Measurements from ENCODE around the gene DDX41.

Gene DDX41

DNA sequence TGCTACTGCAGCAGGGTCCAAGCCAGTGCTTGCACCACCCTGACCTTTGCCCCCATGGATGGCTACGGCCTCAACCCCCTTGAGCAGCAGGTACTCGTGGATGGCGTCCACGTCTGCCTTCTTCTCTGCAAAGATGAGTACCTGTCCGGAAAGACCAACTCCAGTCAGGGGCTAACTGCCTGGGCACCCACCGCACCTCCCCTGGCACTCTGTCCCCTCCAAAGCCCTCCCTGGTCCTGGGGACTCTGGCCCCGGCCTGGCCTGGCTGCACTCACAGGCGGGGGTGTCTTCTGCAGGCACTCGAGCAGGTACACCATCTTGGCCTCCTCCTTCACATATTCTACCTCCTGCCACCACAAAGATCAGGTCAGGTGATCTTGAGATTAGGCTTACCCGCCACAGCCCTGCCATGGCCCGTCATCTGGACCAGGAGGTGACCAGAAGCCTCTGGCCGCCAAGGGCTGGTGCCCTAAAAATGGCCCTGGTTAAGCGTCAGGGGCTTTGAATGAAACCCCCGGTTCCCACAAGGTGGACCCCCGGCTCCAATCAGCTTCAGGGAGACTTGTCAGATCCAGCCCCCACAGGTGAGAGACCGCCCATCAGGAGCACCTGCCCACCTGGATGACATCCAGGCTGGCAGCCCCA, 3.9 kb downstream of the DDX41 start:
- no peak for DNase-seq (ENCODE audit: low read depth)

GRCh38 chr5:177511796-177512675, 4.7 kb downstream of the DDX41 start:
- DNase-seq (ENCODE audit: low read depth) = no peak

DNA sequence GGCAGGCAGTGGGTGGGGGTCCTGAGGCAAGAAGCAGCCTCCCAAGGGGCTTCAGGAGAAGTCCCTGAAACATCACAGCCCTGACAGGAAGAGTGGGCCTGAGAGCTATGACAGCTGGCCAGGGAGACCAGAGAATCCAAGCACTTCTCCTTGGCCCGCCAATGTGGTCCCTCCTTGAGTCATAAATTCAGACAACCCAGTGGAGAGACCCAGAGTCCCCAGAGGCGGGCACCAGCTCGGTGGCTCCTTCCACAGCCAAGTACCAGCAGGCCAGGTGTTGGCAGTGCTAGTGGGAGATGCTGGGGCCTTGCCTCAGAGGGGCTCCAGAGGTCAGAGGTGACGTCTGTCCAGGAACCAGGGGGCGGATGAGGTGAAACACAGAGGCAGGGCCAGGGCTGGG, 5.6 kb downstream of the DDX41 start:
- no peak for DNase-seq (ENCODE audit: low read depth)

GRCh38 chr5:177510567-177511053, 6.2 kb downstream of the DDX41 start:
- no peak for DNase-seq (ENCODE audit: low read depth)

- no peak for DNase-seq (ENCODE audit: low read depth)
Measured at GRCh38 chr5:177509991-177510566, 6.7 kb downstream of the DDX41 start.

DNA sequence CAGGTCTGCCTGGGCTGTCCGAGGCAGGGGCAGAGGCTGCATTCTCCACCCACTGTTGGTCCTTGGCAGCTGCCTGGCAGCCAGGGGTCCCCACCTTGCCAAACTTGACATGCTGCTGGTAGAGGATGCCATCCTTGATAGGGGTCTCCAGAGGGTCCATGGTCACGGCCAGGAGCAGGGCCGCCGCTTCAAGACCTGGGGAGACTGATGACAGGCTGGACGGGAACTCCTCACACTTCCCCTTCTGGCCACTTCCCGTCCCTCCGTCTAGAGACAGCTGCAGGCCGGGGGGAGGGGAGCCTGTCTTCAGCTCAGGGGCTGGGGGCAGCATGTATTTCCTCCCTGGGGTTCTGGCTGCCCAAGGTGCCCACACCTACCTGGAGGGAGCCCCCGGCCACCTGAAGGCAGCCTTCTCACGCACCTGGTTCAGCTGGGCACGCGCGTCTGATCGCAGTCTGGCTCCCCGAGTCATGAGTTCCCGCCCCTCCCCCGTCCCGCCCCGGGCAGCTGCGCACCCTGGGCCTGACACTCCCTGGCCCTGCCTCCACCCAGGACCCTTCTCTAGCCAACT, 7.3 kb downstream of the DDX41 start, which contains the start of gene DOK3:
TSS of gene DOK3 (minus strand) at position 446 of the 571 bp plus-strand sequence. CDS start at position 160, 286 bp downstream.
- no peak for DNase-seq (ENCODE audit: low read depth)

GRCh38 chr5:177508837-177509236, 7.9 kb downstream of the DDX41 start:
- DNase-seq (ENCODE audit: low read depth) = no peak

DNA sequence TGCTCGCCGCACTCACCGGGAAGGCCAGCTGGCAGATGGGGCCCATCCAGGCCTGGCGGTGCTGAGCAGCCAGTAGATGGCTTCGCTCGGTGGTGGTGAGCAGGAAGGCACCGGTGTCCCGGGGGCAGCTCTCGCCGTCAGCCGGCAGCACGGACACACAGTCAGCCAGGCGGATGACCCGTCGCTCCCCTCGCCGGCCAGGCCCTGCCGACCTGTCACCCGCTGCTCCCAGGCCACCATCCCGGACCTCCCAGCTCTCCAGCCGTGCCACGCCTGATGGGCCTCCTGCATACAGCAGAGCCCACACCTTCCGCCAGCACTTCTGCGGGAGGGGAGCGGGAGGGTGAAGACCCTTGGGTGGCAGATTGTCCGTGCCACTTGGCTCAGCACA, 8.5 kb downstream of the DDX41 start:
- no peak for DNase-seq (ENCODE audit: low read depth)

- no peak for DNase-seq (ENCODE audit: low read depth)
Measured at GRCh38 chr5:177507596-177508220, 9.1 kb downstream of the DDX41 start.

- no peak for DNase-seq (ENCODE audit: low read depth)
Measured at GRCh38 chr5:177507165-177507564, 9.6 kb downstream of the DDX41 start.

GRCh38 chr5:177505075-177505474, 11.7 kb downstream of the DDX41 start:
- no peak for DNase-seq (ENCODE audit: low read depth)

DNA sequence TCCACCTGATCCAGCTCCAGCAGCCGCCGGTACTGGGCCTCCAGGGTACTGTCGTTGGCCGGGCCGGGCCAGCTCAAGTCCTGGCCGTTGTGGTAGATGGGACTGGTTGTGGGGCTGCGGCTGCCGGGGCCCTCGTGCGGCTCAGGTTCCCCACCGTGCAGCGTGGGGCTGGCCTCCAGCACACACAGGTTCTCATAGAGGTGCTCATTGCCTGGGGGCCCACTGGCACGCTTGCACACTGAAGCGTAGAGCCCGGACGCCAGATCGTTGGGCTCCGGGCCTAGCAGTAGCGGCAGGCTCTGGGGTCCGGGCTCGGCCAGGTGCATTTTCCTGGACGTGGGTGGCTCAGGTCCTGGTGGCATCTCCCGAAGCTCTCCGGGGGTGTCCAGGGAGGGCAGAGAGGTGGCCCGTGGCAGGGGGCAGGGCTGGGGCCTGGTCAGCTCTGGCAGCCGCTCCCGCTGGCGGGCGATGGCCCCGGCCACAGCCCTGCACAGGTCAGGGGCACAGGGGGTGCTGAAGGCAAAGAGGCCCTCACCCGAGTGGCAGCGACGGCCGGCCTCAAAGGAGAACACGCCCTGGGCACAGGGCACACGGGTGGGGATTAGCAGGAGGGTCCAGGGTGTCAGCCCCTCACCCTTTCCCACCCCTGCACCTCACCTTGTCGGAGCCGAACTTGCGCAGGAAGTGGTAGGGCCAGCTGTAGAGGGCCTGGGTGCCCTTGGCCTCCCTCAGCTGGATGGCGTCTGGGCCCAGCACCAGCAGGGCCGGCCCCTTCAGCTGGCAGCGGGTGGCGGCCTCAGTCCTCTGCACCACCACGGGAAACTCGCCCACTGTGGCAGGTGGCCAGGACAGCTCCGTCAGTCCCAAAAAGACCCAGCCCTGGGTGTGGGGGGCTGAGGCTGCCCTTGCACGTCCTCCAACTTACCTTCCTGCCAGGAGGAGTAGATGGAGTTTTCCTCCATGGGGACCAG, 12.4 kb downstream of the DDX41 start:
- DNase-seq (ENCODE audit: low read depth) = no peak

GRCh38 chr5:177503351-177504085, 13.2 kb downstream of the DDX41 start:
- DNase-seq (ENCODE audit: low read depth) = no peak

DNA sequence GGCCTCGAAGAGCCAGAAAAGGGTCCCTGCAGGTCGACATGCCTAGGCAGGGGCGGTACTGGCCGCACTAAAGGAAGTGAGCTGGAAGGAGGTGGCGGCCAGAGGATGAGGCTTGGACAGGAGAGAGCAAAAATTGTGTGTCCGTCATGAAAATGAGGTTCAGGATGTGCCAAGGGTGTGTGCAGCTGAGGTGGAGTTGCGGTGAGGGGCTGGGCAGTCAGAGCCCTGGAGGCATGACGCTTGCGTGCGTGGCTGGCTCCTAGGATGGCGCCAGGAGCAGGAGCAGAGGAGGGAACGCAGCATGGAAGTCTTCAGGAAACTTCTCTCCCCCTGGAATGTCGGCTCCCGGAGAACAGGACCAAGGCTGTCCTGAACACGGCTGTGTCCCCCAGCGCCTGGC, 13.9 kb downstream of the DDX41 start:
- no peak for DNase-seq (ENCODE audit: low read depth)

DNA sequence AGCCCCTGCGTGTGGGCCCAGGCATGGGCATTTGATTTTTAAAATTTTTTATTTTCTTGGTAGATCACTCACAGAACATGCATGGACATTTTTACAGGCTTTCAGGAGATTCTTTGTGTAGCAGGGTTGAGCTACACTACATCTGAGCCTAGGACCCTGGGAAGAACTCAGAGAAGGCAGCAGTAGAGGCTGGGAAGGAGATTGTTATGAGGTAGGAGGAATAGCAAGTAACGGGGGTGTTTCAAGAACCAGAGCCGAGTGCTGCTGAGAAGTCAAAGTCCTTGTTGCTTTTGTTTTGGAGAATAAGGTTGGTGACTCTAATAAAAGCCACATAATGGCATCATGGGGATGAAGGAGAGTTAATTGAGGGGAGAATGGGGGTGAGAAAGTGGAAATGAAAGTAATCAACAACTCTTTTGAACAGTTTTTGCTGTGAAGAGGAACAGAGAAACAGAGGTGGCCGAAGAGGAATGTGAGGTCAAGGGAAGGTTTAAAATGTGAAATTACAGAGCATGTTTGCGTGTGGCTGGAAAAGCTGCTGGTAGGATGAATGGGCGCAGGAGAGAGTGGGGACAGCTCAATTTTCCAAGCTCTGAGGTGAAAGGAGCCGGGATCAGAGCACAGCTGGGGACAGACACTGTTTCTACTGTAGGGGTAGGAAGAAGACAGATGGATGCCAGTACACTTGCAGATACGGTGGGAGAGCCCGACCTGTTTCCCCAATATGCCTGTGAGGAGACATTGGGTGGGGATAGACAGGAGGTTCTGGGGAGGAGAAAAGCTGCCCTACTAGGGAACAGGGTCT, 14.7 kb downstream of the DDX41 start:
- no peak for DNase-seq (ENCODE audit: low read depth)

GRCh38 chr5:177500685-177501522, 15.9 kb downstream of the DDX41 start:
- DNase-seq (ENCODE audit: low read depth) = peak; percentile 83

DNA sequence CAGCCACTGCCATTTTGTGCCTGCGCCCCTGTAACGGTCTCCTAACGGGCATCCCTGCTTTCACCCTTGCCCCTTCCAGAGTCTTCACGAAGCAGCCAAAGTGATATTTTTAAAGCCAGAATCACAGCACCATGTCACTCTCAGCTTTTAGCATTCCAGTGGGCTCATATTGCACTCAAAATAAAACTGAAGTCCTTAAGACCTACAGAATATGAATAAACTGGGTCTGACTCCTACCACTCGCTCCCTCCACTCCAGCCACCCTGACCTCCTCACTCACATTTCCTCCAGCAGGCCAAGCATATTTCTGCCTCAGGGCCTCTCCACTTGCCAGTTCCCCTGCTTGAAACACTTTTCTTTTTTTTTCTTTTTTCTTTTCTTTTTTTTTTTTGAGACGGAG, 16.9 kb downstream of the DDX41 start:
- no peak for DNase-seq (ENCODE audit: low read depth)

- DNase-seq (ENCODE audit: low read depth) = no peak
Measured at GRCh38 chr5:177498013-177498787, 18.6 kb downstream of the DDX41 start.
